G401.6 (cell line): ENCODE data around the gene FOXJ3.
A peak's percentile ranks its signal among the peaks of the same experiment; 100 is the strongest.

Source experiments
- FAIRE-seq: peaks from 2 replicates; lab custom pipeline; 2012; peaks lifted over from hg19 to GRCh38; lab: Jason Lieb, UNC

FOXJ3 gene

GRCh38 chr1:42189931-42190853 lies 144.8 kb downstream of the FOXJ3 start:
- FAIRE-seq: no peak

DNA sequence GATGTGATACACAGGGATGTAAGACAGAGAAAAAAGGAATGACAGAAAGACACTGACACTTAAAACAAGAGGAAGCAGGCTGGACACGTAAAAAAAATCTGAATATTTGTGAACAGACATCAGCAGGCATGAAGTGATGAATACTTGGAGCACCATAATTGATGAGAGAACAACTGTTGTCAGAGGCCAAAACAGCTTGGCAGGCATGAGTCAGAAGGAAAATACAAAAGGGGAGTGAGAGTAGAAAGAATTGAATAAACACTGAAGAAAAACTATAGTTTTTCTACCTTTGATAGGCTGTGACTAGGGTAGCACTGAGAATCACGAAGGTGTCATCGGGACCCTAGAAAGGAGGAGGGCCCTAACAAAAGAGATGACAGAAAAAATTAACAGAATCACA lies 148.9 kb downstream of the FOXJ3 start:
- FAIRE-seq: no peak

- FAIRE-seq: no peak
These were observed 150.4 kb downstream of the FOXJ3 start for GRCh38 chr1:42184616-42185015.

- FAIRE-seq: no peak
These were observed 151.1 kb downstream of the FOXJ3 start for GRCh38 chr1:42183957-42184268.

- FAIRE-seq: no peak
These were observed 151.7 kb downstream of the FOXJ3 start for GRCh38 chr1:42183210-42183956.

DNA sequence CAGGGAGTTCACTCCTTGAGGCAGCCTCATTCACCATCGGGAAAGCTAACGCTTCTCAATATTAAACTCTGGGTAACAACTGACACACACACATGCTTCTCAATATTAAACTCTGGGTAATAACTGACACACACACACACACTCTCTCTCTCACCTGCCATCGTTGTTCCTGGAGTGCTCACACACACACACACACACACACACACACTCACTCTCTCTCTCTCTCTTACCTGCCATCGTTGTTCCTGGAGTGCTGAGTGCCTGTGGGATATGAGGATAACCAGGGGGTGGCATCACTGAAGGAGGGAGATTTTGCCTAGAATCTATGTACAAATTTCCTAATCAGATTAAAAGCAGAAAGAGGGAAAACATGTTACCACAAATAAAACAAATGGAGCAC lies 153.3 kb downstream of the FOXJ3 start:
- FAIRE-seq: no peak

DNA sequence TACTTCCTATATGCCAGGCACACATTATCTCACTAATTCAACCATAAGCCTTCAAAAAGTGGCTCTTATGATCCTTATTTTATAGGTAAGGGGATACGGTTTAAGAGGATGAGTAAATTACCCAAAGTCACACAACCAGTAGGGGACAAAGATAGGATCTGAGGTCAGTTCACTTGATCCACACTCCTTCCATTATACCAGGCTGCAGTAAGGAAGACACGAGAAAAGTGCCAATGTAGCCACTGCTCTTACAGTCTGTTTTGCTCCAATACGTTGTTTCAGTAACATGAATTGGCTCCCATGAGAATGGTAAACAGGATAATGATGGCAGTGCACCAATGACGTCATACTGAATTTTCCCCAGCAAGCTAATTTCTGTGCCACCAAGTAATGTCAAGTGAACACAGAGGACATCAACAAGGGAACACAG lies 155.1 kb downstream of the FOXJ3 start:
- no peak for FAIRE-seq

GRCh38 chr1:42179275-42179674 lies 155.8 kb downstream of the FOXJ3 start:
- no peak for FAIRE-seq

- FAIRE-seq: no peak
These were observed 156.8 kb downstream of the FOXJ3 start for GRCh38 chr1:42178249-42178648.

GRCh38 chr1:42177541-42177981 lies 157.5 kb downstream of the FOXJ3 start:
- no peak for FAIRE-seq

DNA sequence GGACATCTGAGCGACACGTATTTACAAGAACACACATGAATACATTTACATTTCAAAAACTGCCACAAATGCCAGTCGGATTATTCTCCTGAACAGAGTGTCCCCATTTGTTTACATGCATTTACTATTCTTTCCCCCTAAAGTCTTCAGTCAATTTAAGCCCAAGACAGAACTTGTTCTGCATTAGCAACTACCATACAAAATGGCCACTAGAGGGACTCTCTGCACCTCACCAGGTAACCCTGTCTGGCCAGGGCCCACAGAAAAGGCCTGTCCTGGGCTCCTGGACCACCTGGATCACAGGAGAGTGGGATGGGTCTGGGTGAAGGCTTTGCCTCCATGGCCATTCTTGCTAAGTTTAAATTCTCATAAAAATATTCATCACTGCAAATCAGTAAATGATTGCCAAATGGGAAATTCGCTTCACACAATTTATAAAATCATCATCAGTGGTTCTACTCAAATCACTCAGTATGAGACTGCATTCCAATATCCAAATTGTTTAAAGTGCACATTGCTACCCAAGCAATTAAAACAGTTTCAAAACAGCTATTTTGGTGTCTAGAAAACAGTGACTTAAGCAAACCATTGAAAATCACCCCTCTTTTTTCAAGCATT lies 158.0 kb downstream of the FOXJ3 start:
- peak; percentile 50 for FAIRE-seq

DNA sequence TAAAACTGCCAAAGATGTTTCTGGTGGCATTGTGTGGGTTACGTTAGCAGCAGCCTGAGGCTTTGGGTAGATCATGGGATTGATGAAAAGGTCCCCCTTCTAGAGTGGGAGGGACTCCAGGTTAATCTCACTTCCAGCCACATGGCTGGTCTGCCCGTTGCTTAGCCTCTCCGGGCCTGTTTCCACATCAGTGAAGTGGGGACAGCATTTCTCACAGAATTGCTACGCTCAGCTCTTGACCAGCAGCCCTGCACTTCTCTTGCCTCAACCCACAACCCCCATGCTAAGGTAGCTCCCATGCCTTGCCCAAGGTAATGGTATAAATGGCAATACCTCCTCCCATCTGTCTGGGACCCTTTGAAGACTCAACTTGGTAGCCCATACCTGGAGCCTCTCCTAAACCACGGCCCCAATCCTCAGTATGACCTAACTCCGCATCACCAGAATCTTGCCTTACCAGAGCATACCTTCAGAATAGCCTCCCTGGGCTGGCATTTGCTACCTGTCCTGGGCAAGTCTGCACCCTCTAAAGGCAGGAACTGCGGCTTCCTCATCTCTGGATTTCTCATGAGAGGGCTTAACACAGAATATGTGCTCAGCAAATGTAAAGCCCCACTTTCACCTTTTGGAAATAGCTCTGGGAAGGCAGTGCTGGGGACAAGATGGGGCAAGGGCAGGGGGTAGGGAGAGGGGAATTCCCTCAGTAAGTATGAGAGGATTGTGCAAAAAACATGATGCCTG lies 159.6 kb downstream of the FOXJ3 start:
- no peak for FAIRE-seq

DNA sequence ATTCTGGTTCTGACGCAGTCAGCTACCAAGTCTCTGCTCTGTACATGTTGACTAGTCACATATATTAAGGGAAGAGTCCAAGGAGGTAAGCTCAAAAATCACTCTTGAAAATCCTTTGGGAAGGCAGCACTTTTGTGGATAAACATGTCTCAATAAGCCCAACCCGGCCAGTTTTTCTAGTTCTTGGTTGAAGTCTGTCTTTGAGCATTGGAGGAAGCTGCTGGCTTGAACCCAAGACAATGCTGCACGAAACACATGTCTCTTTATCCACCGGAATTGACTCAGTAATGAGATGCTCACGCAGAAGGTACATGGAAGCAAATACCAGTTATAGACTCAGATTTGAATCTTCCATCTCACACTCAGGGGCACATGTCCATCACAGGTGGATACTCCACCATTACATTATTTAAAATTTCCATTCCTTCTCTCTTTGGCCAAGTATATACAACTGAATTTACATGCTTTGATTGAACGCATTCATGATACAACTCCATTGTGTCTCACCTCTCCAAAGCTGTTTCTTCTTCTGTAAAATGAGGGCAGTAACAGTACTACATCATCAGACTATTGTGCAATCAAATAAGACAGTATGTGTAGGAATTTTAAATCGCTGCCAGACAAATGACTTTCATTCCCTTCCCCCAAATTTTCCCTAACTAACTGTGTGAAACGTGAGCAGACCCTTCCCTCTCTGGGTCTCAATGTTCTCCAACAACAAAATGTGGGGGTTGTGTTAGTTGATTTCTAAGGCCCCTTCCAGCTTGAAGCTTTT lies 160.9 kb downstream of the FOXJ3 start:
- FAIRE-seq: no peak

GRCh38 chr1:42173155-42173933 lies 161.7 kb downstream of the FOXJ3 start:
- FAIRE-seq: peak; percentile 75

DNA sequence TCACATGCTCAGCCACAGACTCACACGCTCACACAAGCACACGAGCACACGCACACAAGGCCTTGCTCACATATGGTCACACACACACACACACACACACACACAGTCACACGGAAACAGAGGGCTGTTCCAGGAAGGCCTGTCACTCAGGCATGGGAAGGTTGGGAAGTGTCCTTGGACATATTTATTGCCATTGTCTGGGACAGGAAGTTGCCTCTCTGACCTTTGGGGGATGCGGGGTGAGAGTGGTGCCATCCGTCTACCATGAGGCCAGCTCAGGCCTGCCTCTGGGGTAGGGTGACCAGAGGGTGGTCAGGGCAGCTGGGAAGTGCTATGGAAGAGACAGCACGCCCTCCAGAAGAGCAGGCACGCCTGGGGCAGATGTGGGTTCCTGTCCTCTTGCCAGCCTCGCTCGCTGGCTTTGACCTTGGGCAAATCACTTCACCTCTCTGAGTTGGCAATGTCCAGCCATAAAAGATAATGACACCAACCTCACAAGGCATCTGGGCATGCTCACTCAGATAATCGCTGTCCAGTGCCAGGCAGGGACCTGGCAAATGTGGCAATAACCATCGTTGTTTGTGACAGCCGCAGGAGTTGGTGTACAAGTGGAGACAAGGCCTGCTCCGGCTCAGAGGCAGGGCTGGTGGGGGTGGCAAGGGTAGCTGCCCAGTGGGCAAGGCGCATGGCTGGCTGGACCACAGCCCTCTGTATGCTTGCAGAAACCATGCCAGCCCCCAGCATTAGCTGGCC lies 162.5 kb downstream of the FOXJ3 start:
- FAIRE-seq: no peak

GRCh38 chr1:42171679-42172266 lies 163.3 kb downstream of the FOXJ3 start:
- no peak for FAIRE-seq

GRCh38 chr1:42170779-42171621 lies 164.0 kb downstream of the FOXJ3 start:
- FAIRE-seq: no peak

- no peak for FAIRE-seq
These were observed 166.3 kb downstream of the FOXJ3 start for GRCh38 chr1:42168763-42169162.

DNA sequence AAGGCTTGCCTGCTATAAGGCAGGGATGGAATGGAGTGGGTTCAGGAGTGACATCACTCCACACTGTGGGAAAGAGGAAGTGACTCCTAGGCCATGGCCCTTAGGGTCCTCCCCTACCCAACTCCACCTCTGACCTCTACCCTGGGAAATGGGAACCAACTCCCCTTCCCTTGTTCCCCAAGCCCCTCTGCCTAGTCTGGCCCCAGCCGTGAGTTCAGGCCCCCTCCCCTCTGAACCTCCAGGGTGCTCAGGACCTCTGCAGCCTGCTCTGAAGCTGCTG lies 166.7 kb downstream of the FOXJ3 start:
- FAIRE-seq: no peak
